T47D (cell line): ENCODE data around the gene NUDC.
"Not testable (repeated sequence)": the region's sequence is repeated elsewhere in the genome, so short reads cannot be mapped to it uniquely, and the experiment has no call there.

ENCODE experiments used
- DNase-seq, 2 experiments: peaks; one replicate each; pipeline versions ENCODE4 v3.0.0 to v3.0.0-alpha.2; 2011 to 2012; ENCODE audit warnings: low read depth in 1 of 2, low spot score in 1 of 2
- JUND ChIP-seq: IDR thresholded peaks from 2 replicates; pipeline ENCODE4 v1.6.1; 2012; ENCODE audit warnings: low read depth
- in situ Hi-C: cut with HindIII; loops from 2 replicates; pipeline ENCODE4 v1.10.0; 2016; ENCODE audit warnings: low sequenced_read_pairs, low pct_unique_long_range_greater_than_20kb

NUDC gene

DNA sequence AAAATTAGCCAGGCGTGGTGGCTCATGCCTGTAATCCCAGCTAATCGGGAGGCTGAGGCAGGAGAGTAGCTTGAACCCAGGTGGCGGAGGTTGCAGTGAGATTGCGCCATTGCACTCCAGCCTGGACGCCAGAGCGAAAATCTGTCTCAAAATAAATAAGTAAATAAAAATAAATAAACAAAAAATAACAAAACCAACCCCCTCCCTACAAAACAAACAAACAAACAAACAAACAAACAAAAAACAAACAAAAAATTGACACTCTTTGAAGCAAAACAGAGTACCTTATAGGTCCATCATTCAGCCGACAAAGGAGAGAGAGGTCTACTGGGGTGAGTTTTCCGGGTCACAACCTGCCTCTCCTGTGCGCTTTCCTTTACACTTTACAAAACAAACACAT is 44.1 kb downstream of the NUDC start:
- no peak for TF ChIP-seq JUND
- in situ Hi-C loops: no loop called here
- DNase-seq: no peak

DNA sequence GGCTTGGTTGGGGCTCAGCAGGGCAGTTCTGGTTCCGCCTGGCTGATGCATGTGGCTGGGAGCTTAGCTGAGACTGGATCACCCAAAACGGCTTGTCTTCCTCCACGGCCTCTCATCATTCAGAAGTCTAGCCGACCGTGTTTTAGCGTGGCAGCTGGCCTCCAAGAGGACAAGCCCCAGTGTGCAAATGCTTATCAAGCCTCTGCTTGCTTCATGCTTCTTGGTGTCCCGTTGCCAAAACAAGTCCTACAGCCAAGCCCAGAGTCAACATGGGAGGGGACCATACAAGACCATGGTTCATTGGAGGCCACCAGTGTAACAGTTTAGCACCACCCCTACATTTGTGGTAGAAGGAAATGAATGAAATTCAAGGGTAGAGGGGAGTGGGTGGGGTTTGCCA is 49.3 kb downstream of the NUDC start:
- no peak for TF ChIP-seq JUND
- in situ Hi-C loops: no loop called here
- no peak for DNase-seq

DNA sequence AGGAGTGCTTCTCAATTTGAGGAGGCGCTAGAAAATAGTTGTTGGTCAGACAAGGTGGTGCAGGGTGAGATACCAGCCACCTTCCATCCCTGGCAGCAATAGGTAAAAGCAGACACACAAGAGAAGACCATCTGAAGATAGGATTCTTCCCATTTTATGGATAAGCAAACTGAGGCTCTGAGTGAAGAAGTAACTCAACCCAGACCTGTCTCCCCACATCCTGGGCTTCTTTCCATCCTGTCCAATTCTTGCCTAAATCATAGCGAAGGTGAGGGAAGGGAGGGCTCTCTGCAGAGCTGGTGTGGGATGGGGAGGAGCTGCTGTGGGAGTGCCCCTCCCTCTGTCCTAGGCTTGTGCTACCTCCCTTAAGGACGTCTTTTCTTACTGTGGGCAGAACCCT is 50.0 kb downstream of the NUDC start:
- TF ChIP-seq JUND: no peak
- DNase-seq: no peak
- in situ Hi-C loops: no loop called here

DNA sequence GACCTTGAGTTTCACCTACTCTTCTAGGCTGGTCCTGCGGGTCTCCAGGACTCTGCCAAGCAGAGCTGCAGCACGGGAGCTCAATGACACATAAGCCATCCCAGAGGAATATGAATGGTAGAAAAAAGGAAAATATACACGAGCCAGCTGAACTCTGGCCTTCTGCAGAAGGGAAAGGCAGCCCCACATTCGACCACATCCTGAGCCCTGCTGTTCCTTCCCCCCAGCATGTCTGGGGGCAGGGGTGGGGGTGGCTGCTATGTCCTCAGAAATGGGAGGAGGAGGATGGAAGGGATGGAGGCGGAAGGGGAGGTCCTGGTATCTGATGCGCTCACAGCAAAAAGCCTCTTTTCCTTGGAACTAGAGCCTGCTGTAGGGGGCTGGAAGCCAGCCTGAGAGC is 50.8 kb downstream of the NUDC start:
- TF ChIP-seq JUND: no peak
- DNase-seq: no peak
- in situ Hi-C loops: no loop called here

DNA sequence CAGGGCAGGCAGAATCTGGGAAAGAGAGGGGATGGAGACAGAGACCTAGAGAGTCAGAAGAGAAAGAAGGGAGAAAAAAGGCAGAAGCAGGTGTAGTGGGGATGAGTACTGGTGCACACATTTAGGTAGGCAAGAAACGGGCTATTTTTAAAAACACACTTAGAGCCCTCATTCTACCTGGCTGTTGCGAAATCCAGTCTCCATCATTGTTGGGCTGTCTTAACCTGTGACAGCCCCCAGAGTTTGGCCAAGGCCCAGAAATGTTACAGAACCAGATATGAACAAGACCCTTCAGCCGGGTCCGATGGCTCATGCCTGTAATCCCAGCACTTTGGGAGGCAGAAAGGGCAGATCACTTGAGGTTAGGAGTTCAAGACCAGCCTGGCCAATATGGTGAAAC is 51.3 kb downstream of the NUDC start:
- in situ Hi-C loops: no loop called here
- TF ChIP-seq JUND: no peak
- DNase-seq: no peak

DNA sequence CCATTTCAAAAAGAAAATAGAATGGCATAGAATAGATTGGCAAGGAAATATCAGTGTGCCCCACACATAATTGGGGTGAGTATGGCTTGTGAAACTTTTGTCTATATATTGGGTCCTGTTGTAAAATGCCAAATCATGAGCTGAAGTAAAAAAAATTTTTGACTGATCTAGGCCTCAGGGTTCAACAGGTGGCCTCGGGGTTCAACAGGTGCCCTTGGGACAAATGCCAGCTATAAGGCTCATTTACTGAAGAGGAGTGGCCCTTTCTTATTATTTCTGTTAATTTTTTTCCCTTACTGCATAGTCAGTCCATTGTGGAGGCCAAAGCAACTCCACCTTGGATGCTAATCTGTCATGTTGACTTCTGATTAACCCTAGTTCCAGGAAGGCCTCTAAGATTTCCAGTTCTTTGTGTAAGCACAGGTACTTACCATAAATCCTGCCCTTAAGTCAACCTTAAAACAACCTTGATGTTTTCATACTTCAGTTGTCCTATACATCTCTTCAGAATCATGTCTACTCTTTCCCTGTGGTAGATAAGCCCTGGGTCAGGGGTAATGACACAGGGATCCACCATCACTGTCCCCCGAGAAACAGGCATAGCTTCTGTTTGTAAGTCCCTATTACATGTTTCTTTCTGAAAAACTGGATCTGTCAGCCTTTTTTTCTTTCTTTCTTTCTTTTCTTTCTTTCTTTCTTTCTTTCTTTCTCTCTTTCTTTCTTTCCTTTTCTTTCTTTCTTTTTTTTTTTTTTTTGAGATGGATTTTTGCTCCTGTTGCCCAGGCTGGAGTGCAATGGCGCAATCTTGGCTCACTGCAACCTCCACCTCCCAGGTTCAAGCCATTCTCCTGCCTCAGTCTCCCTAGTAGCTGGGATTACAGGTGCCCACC is 55.3 kb downstream of the NUDC start:
- DNase-seq: no peak
- in situ Hi-C loops: no loop called here
- TF ChIP-seq JUND: no peak

DNA sequence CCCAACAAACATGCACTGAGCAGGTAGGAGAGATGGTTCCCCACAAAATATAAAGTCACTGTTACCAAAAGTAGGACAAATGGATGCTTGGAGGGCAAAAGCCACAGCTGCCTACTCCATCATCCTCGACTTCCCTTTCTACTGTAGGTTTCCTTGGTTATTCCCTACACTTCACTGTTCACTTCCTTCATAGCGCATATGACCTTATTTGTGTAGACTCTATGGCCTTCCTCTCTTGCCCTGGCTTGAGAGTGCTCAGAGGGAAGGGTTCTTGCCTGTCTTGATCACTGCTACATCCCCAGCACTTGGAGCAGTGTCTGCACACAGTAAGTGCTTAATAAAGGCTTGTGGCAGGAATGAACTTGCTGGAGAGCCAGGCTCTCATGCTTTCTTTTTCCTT is 57.4 kb downstream of the NUDC start:
- in situ Hi-C loops: no loop called here
- no peak for DNase-seq
- TF ChIP-seq JUND: no peak

DNA sequence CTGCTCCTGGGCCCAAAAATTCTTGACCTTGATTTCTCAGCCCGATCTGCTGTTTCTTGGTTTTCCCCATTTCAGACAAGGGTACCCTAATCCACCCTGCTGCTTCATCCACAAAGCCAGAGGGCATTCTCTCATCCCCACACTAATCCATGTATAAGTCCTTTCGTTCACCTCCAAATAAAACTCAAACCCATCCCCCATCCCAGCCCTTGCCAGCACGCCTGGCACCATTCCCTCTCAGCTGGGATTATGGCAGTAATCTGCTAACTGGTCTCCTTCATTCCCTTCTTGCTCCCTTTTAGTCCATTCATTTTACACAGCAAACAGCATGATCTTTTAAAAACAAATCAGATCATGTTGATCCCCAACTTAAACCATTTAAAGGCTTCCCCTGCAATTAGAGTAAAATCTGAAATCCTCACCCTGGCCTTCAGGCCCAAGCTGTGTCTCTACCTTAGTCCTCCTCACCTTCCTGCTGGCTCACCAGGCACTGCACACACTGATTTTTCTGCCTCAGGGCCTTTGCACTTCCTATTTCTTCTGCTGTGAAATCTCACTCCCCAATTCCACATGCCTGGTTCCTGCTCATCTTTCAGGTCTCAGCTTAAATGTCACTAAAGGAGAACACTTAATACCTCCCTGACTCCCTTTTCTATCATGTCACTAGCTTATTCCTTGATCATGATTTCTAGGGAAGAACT is 59.8 kb downstream of the NUDC start:
- no peak for TF ChIP-seq JUND
- in situ Hi-C loops: no loop called here
- DNase-seq: no peak

DNA sequence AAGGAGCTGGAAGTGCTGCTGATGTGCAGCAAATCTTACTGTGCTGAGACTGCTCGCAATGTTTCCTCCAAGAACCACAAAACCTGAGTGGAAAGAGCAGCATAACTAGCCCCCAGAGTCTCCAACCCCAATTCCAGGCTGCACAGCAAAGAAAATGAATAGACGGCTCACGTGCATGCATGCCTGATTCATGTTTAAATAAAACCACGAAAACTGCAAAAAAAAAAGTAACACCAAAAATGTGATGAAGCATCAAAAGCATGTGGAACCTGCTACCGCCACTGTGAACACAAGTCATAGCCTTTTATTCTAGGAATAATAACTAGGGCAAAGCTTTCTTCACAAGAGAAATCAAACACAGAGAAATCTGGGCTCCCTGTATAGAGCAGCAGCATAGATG is 62.3 kb downstream of the NUDC start:
- in situ Hi-C loops: no loop called here
- TF ChIP-seq JUND: no peak
- no peak for DNase-seq

DNA sequence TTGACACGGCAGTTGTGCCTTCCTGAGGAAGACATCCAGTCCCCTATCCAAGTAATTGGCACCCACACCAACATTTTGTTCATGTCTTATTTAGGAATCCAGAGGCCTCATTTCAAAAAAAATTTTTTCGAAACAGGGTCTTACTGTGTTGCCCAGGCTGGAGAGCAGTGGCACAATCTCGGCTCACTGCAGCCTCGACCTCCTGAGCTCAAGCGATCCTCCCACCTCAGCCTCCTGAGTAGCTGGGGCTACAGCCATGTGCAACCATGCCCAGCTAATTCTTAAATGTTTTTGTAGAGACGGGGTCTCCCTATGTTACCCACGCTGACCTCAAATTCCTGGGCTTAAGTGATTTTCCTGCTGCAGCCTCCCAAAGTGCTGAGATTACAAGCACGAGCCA is 62.7 kb downstream of the NUDC start:
- TF ChIP-seq JUND: no peak
- DNase-seq: no peak
- in situ Hi-C loops: no loop called here

DNA sequence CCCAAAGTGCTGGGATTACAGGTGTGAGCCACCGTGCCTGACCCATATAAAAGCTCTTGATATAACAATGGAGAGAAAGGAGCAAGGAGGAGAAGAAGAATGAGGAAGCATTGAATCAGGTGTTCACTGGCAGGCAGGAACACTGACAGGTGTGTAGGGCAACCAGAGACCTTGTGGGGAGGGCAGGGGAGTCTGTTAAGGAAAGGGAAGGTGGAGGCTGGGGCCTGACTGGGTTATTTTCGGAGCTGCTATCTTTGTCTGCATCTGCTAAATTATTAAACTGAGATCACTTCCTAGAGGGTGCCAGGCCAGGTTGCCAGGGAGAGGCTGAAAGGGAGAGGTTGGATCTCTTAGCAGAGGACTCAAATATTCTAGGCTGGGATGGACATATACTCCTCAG is 65.1 kb downstream of the NUDC start:
- TF ChIP-seq JUND: no peak

DNA sequence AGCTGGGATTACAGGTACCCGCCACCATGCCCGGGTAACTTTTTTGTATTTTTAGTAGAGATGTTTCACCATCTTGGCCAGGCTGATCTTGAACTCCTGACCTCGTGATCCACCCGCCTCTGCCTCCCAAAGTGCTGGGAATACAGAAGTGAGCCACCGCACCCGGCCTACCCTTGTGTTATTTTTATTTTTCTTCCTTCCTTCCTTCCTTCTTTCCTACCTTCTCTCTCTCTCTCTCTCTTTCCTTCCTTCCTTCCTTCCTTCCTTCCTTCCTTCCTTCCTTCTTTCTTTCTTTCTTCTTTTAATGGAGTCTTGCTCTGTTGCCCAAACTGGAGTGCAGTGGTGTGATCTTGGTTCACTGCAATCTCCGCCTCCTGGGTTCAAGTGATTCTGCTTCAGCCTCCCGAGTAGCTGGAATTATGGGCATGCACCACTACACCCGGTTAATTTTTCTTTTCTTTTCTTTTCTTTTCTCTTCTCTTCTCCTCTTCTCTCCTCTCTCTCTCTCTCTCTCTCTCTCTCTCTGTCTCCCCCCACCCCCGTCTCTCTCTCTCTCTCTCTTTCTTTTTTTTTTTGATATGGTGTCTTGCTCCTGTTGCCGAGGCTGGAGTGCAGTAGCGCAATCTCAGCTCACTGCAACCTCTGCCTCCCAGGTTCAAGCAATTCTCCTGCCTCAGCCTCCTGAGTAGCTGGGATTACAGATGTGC is 68.0 kb downstream of the NUDC start:
- in situ Hi-C loops: not testable (repeated sequence)

More for the DNA sequence above, 65.1 kb downstream of the NUDC start:
- in situ Hi-C loops: no loop called here
- DNase-seq: no peak

More for the DNA sequence above, 68.0 kb downstream of the NUDC start:
- not testable (repeated sequence) for DNase-seq
